ENCODE measurements around the gene UGGT1.

DNA sequence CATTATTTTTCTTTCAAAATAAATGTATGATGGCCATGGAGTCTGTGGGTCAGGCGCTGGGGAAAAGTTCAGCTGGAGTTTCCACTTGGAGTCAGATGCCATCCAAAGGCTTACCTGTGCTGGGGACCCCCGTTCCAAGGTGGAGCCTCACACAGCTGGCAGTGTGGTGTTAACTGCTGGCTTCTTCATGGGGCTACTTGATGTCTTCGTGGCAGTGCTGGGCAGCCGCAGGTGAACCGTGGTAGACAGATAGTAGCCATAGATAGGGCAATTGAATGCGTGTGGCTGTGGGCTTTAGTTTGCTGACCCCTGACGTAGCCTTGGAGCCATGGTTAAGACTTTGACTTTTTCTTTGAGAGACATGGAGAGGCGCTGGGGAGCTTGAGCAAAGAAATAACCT lies 144.6 kb downstream of the UGGT1 start:
- TF ChIP-seq, protein P1, sequence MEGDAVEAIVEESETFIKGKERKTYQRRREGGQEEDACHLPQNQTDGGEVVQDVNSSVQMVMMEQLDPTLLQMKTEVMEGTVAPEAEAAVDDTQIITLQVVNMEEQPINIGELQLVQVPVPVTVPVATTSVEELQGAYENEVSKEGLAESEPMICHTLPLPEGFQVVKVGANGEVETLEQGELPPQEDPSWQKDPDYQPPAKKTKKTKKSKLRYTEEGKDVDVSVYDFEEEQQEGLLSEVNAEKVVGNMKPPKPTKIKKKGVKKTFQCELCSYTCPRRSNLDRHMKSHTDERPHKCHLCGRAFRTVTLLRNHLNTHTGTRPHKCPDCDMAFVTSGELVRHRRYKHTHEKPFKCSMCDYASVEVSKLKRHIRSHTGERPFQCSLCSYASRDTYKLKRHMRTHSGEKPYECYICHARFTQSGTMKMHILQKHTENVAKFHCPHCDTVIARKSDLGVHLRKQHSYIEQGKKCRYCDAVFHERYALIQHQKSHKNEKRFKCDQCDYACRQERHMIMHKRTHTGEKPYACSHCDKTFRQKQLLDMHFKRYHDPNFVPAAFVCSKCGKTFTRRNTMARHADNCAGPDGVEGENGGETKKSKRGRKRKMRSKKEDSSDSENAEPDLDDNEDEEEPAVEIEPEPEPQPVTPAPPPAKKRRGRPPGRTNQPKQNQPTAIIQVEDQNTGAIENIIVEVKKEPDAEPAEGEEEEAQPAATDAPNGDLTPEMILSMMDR (conservative IDR thresholded peaks at IDR 0.05; ENCODE audit: low read length), result no peak
- no peak for TF ChIP-seq EZH2phosphoT487 (IDR thresholded peaks at IDR 0.05; ENCODE audit: borderline replicate concordance, low read depth, low read length)

All from OCI-LY7 (cell line).